ENCODE data around the gene COL20A1. TPM values are rescaled to one million over a fixed set of nuclear protein-coding genes. Genes with fewer than 3 reads are reported as not detected.

Gene COL20A1
- total and polyA plus RNA-seq, 7 donors: 0.07 TPM; not detected in 6

GRCh38 chr20:63320616-63321147 is 27.7 kb downstream of the COL20A1 start:
- Histone ChIP-seq H3K4me3 (no peak overlapping the region), H3K9me3 (no peaks in the 10 kb centered on the region), H3K36me3 (no peaks in the 10 kb centered on the region), H3K27me3 (peaks cover 0 to 46% (median 3%) of the 10 kb centered on the region in 3 donors), H3K4me1 (peaks cover 0 to 7% (median 0%) of the 10 kb centered on the region in 4 donors), H3K27ac (no peak overlapping the region)
- intact Hi-C loops (cut with DNase I): no loop called here
- TF ChIP-seq CTCF (IDR thresholded peaks at IDR 0.05) (no peak), POLR2AphosphoS5 (IDR thresholded peaks at IDR 0.05) (no peak), EP300 (IDR thresholded peaks at IDR 0.05) (no peak), POLR2A (IDR thresholded peaks at IDR 0.05) (no peak)
- WGBS, 2 donors: 43 to 71% methylated on average over 10 of the region's 10 CpGs
- peak; percentile 33 for DNase-seq

GRCh38 chr20:63321148-63321831 is 28.3 kb downstream of the COL20A1 start:
- no peaks in the 10 kb centered on the region for H3K9me3 ChIP-seq
- 63 to 66% methylated on average over 20 of the region's 20 CpGs for WGBS, 2 donors
- no peak overlapping the region for H3K27ac ChIP-seq
- H3K4me3 ChIP-seq: no peak overlapping the region
- peak; percentile 82 for DNase-seq
- TF ChIP-seq EP300 (IDR thresholded peaks at IDR 0.05) (no peak), POLR2AphosphoS5 (IDR thresholded peaks at IDR 0.05) (no peak), POLR2A (IDR thresholded peaks at IDR 0.05) (no peak), CTCF (IDR thresholded peaks at IDR 0.05) (no peak)
- H3K36me3 ChIP-seq: no peaks in the 10 kb centered on the region
- peaks cover 0 to 7% (median 0%) of the 10 kb centered on the region in 4 donors for H3K4me1 ChIP-seq
- intact Hi-C loops (cut with DNase I): no loop called here
- peaks cover 0 to 52% (median 3%) of the 10 kb centered on the region in 3 donors for H3K27me3 ChIP-seq

GRCh38 chr20:63322146-63322932 is 29.4 kb downstream of the COL20A1 start:
- Histone ChIP-seq H3K27me3 (peaks cover 0 to 54% (median 3%) of the 10 kb centered on the region in 3 donors), H3K4me3 (no peak overlapping the region), H3K4me1 (peaks cover 0 to 7% (median 0%) of the 10 kb centered on the region in 4 donors), H3K9me3 (no peaks in the 10 kb centered on the region), H3K27ac (no peak overlapping the region), H3K36me3 (no peaks in the 10 kb centered on the region)
- peak; percentile 60 for DNase-seq
- intact Hi-C loops (cut with DNase I): no loop called here
- WGBS, 2 donors: 51 to 72% methylated on average over 34 of the region's 34 CpGs
- no peak for TF ChIP-seq POLR2A (IDR thresholded peaks at IDR 0.05)
- TF ChIP-seq EP300 (IDR thresholded peaks at IDR 0.05): no peak
- no peak for TF ChIP-seq CTCF (IDR thresholded peaks at IDR 0.05)
- TF ChIP-seq POLR2AphosphoS5 (IDR thresholded peaks at IDR 0.05): no peak

GRCh38 chr20:63322933-63323273 is 29.9 kb downstream of the COL20A1 start:
- TF ChIP-seq EP300 (IDR thresholded peaks at IDR 0.05): no peak
- TF ChIP-seq POLR2AphosphoS5 (IDR thresholded peaks at IDR 0.05): no peak
- TF ChIP-seq POLR2A (IDR thresholded peaks at IDR 0.05): no peak
- TF ChIP-seq CTCF (IDR thresholded peaks at IDR 0.05): no peak
- DNase-seq: no peak
- 44 to 50% methylated on average over 15 of the region's 15 CpGs for WGBS, 2 donors
- intact Hi-C loops (cut with DNase I): no loop called here
- H3K36me3 ChIP-seq: no peaks in the 10 kb centered on the region
- H3K4me1 ChIP-seq: peaks cover 0 to 7% (median 0%) of the 10 kb centered on the region in 4 donors
- H3K27ac ChIP-seq: no peak overlapping the region
- H3K9me3 ChIP-seq: no peaks in the 10 kb centered on the region
- H3K27me3 ChIP-seq: peaks cover 0 to 57% (median 3%) of the 10 kb centered on the region in 3 donors
- H3K4me3 ChIP-seq: no peak overlapping the region

Data from sigmoid colon (tissue), 7 donors.